HG03575 (cell line): Measurements from ENCODE around the gene CSMD2.

Experiments
- ATAC-seq: cut with Tn5 transposase; IDR thresholded peaks from one replicate; pipeline ENCODE4 v1.9.1; 2021; ENCODE audit not compliant: unreplicated experiment, insufficient number of reproducible peaks, low FRiP score; ENCODE audit errors: extremely low read depth

Gene CSMD2

GRCh38 chr1:33721301-33721815 lies 443.7 kb downstream of the CSMD2 start:
- no peak for ATAC-seq

GRCh38 chr1:33719771-33720670 lies 445.0 kb downstream of the CSMD2 start:
- no peak for ATAC-seq

GRCh38 chr1:33719326-33719725 lies 445.7 kb downstream of the CSMD2 start:
- ATAC-seq: no peak

GRCh38 chr1:33718186-33718585 lies 446.8 kb downstream of the CSMD2 start:
- ATAC-seq: no peak

- ATAC-seq: no peak
Measured at GRCh38 chr1:33716976-33717688, 447.9 kb downstream of the CSMD2 start.

GRCh38 chr1:33715195-33715811 lies 449.7 kb downstream of the CSMD2 start:
- ATAC-seq: no peak

- no peak for ATAC-seq
Measured at GRCh38 chr1:33714421-33714820, 450.6 kb downstream of the CSMD2 start.

- no peak for ATAC-seq
Measured at GRCh38 chr1:33713058-33713877, 451.8 kb downstream of the CSMD2 start.

GRCh38 chr1:33712186-33712585 lies 452.8 kb downstream of the CSMD2 start:
- no peak for ATAC-seq

GRCh38 chr1:33711511-33711910 lies 453.5 kb downstream of the CSMD2 start:
- no peak for ATAC-seq

GRCh38 chr1:33710967-33711366 lies 454.1 kb downstream of the CSMD2 start:
- ATAC-seq: no peak

- ATAC-seq: no peak
Measured at GRCh38 chr1:33709783-33710718, 455.0 kb downstream of the CSMD2 start.

- ATAC-seq: no peak
Measured at GRCh38 chr1:33709174-33709782, 455.8 kb downstream of the CSMD2 start.

GRCh38 chr1:33706634-33707255 lies 458.3 kb downstream of the CSMD2 start:
- no peak for ATAC-seq

GRCh38 chr1:33703464-33703863 lies 461.6 kb downstream of the CSMD2 start:
- ATAC-seq: no peak

GRCh38 chr1:33698361-33699035 lies 466.5 kb downstream of the CSMD2 start:
- no peak for ATAC-seq
